PC-3 (cell line): Measurements from ENCODE around the gene ERMARD.

Experiments
- EZH2 ChIP-seq: fragments of 300-600 bp; sonication (generic); IDR thresholded peaks from one replicate; pipeline ENCODE4 v1.6.1; 2017; ENCODE audit warnings: antibody characterized with exemption, mild to moderate bottlenecking, low read length; ENCODE audit not compliant: unreplicated experiment
- EZH2phosphoT487 ChIP-seq: fragments of 300-600 bp; sonication (generic); IDR thresholded peaks from 2 replicates; pipeline ENCODE4 v1.6.1; 2018; ENCODE audit warnings: mild to moderate bottlenecking, antibody characterized with exemption, low read length, borderline replicate concordance
- TF ChIP-seq, protein P1 (sequence below): fragments of 300-600 bp; sonication (generic); conservative IDR thresholded peaks from 2 replicates; pipeline ENCODE4 v1.5.1; 2017; ENCODE audit warnings: antibody characterized with exemption, low read depth, mild to moderate bottlenecking, low read length

DNA sequence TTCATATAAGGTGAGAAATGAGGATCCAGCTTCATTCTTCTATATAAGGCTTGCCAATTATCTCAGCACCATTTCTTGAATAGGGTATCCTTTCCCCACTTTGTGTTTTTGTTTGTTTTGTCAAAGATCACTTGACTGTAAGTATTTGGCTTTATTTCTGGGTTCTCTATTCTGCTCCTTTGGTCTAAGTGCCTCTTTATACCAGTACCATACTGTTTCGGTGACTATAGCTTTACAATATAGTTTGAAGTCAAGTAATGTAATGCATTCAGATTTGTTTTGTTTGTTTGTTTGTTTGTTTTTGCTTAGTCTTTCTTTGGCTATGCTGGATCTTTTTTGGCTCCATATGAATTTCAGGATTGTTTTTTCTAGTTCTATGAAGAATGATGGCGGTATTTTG is 64.6 kb downstream of the ERMARD start:
- TF ChIP-seq, protein P1, sequence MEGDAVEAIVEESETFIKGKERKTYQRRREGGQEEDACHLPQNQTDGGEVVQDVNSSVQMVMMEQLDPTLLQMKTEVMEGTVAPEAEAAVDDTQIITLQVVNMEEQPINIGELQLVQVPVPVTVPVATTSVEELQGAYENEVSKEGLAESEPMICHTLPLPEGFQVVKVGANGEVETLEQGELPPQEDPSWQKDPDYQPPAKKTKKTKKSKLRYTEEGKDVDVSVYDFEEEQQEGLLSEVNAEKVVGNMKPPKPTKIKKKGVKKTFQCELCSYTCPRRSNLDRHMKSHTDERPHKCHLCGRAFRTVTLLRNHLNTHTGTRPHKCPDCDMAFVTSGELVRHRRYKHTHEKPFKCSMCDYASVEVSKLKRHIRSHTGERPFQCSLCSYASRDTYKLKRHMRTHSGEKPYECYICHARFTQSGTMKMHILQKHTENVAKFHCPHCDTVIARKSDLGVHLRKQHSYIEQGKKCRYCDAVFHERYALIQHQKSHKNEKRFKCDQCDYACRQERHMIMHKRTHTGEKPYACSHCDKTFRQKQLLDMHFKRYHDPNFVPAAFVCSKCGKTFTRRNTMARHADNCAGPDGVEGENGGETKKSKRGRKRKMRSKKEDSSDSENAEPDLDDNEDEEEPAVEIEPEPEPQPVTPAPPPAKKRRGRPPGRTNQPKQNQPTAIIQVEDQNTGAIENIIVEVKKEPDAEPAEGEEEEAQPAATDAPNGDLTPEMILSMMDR, result no peak
- TF ChIP-seq EZH2 (no peak), EZH2phosphoT487 (no peak)
